ENCODE data around the gene RNF34.

DNA sequence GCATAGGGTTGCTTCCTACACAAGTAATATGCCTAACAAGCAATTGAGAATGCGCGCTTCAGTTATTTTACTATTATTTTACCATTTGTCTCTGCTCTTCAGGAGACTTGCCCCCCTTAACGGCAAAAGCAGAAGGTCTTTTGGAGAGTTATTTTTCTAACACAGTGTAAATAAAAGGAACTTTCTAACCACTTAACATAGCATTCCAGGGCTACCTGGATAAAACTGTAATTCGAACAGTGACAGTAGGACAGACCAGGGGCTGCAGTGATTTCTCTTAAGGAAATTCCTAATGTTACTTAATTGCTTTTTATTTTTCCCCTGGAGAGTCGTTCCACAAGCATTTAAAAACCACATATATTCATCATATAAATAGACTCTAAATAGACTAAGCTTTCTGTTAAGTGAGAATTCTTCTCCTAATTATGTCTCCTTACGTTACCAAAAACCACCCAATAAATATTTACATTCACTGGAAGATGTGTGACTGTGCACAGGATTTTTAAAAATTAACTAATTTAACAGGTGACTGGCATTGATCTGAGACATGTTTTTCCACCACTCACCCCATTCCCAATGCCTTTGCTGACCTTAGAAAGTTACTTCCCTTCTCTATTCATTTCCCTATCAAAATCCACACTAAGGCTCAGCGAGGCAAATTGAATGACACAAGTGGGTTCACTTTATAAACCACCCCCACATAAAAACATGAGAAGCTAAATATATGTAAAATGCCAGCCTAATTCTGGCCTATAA is 72.4 kb downstream of the RNF34 start:
- TF ChIP-seq, protein P1, sequence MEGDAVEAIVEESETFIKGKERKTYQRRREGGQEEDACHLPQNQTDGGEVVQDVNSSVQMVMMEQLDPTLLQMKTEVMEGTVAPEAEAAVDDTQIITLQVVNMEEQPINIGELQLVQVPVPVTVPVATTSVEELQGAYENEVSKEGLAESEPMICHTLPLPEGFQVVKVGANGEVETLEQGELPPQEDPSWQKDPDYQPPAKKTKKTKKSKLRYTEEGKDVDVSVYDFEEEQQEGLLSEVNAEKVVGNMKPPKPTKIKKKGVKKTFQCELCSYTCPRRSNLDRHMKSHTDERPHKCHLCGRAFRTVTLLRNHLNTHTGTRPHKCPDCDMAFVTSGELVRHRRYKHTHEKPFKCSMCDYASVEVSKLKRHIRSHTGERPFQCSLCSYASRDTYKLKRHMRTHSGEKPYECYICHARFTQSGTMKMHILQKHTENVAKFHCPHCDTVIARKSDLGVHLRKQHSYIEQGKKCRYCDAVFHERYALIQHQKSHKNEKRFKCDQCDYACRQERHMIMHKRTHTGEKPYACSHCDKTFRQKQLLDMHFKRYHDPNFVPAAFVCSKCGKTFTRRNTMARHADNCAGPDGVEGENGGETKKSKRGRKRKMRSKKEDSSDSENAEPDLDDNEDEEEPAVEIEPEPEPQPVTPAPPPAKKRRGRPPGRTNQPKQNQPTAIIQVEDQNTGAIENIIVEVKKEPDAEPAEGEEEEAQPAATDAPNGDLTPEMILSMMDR (conservative IDR thresholded peaks at IDR 0.05), result no peak
- TF ChIP-seq EZH2 (IDR thresholded peaks at IDR 0.05; ENCODE audit: low read depth), result no peak
